Measurements from ENCODE around the gene KCNT2. TPM values are rescaled to one million over a fixed set of nuclear protein-coding genes. Genes with fewer than 3 reads are reported as not detected.

Gene KCNT2
- total RNA-seq, 1 donor from 2014 or later = 29.8 TPM

GRCh38 chr1:196593955-196594354 is 14.3 kb downstream of the KCNT2 start:
- H3K4me2 ChIP-seq = no peak overlapping the region
- peaks cover 75% of the 10 kb centered on the region for H3K79me2 ChIP-seq (ENCODE audit: low read depth)
- Mint-ChIP-seq H3K4me1 (no peaks in the 10 kb centered on the region), H3K27me3 (ENCODE audit: insufficient read depth, low read depth) (no peaks in the 10 kb centered on the region), H3K9me3 (no peaks in the 10 kb centered on the region), H3K4me3 (no peak overlapping the region), H3K27ac (no peak overlapping the region), H3K36me3 (peaks cover 5% of the 10 kb centered on the region)
- no peaks in the 10 kb centered on the region for H3K27me3 ChIP-seq
- H3K36me3 ChIP-seq = no peaks in the 10 kb centered on the region
- TF ChIP-seq CTCF (IDR thresholded peaks at IDR 0.05) = no peak
- no peak for TF ChIP-seq EZH2phosphoT487 (IDR thresholded peaks at IDR 0.05)
- no peak for TF ChIP-seq EZH2 (IDR thresholded peaks at IDR 0.05)
- no peak overlapping the region for H3K9ac ChIP-seq
- no peak overlapping the region for H2AFZ ChIP-seq (replicated peaks)
- peaks cover 17% of the 10 kb centered on the region for H4K20me1 ChIP-seq (ENCODE audit: low read depth)
- H3K27ac ChIP-seq = no peak overlapping the region
- DNase-seq (ENCODE audit: low spot score) = no peak
- H3K4me3 ChIP-seq = no peak overlapping the region
- H3K9me3 ChIP-seq (ENCODE audit: low read depth) = no peaks in the 10 kb centered on the region
- H3F3A ChIP-seq (ENCODE audit: low read depth) = no peaks in the 10 kb centered on the region
- H3K4me1 ChIP-seq = peaks cover 4% of the 10 kb centered on the region

GRCh38 chr1:196590959-196591358 is 17.3 kb downstream of the KCNT2 start:
- peaks cover 4% of the 10 kb centered on the region for H3K4me1 ChIP-seq

GRCh38 chr1:196590012-196590708 is 18.1 kb downstream of the KCNT2 start:
- no peaks in the 10 kb centered on the region for H3F3A ChIP-seq (ENCODE audit: low read depth)
- Mint-ChIP-seq H3K4me3 (no peak overlapping the region), H3K27me3 (ENCODE audit: insufficient read depth, low read depth) (no peaks in the 10 kb centered on the region), H3K9me3 (no peaks in the 10 kb centered on the region), H3K4me1 (no peaks in the 10 kb centered on the region), H3K27ac (no peak overlapping the region), H3K36me3 (peaks cover 2% of the 10 kb centered on the region)
- no peak overlapping the region for H3K9ac ChIP-seq
- no peak for TF ChIP-seq EZH2 (IDR thresholded peaks at IDR 0.05)
- no peak for TF ChIP-seq EZH2phosphoT487 (IDR thresholded peaks at IDR 0.05)
- no peak for TF ChIP-seq CTCF (IDR thresholded peaks at IDR 0.05)
- H3K4me3 ChIP-seq = no peak overlapping the region
- H3K27ac ChIP-seq = peak overlapping the region; percentile 25
- H3K27me3 ChIP-seq = no peaks in the 10 kb centered on the region
- peaks cover 4% of the 10 kb centered on the region for H3K4me1 ChIP-seq
- no peak overlapping the region for H3K4me2 ChIP-seq
- H3K9me3 ChIP-seq (ENCODE audit: low read depth) = no peaks in the 10 kb centered on the region
- H3K36me3 ChIP-seq = peaks cover 4% of the 10 kb centered on the region
- peaks cover 13% of the 10 kb centered on the region for H4K20me1 ChIP-seq (ENCODE audit: low read depth)
- peaks cover 82% of the 10 kb centered on the region for H3K79me2 ChIP-seq (ENCODE audit: low read depth)
- H2AFZ ChIP-seq (replicated peaks) = no peak overlapping the region
- DNase-seq (ENCODE audit: low spot score) = no peak

More at GRCh38 chr1:196590959-196591358, 17.3 kb downstream of the KCNT2 start:
- H3K9ac ChIP-seq = no peak overlapping the region
- H3K4me3 Mint-ChIP-seq = no peak overlapping the region
- H4K20me1 ChIP-seq (ENCODE audit: low read depth) = peaks cover 13% of the 10 kb centered on the region
- H3K36me3 Mint-ChIP-seq = peaks cover 2% of the 10 kb centered on the region
- no peak overlapping the region for H2AFZ ChIP-seq (replicated peaks)
- H3K4me2 ChIP-seq = no peak overlapping the region
- TF ChIP-seq CTCF (IDR thresholded peaks at IDR 0.05) (no peak), EZH2 (IDR thresholded peaks at IDR 0.05) (no peak), EZH2phosphoT487 (IDR thresholded peaks at IDR 0.05) (no peak)
- H3K4me1 Mint-ChIP-seq = no peaks in the 10 kb centered on the region
- DNase-seq (ENCODE audit: low spot score) = no peak
- no peak overlapping the region for H3K4me3 ChIP-seq
- H3K27me3 Mint-ChIP-seq (ENCODE audit: insufficient read depth, low read depth) = no peaks in the 10 kb centered on the region
- H3K36me3 ChIP-seq = peaks cover 4% of the 10 kb centered on the region
- H3K79me2 ChIP-seq (ENCODE audit: low read depth) = peaks cover 74% of the 10 kb centered on the region
- H3K27ac Mint-ChIP-seq = no peak overlapping the region
- no peaks in the 10 kb centered on the region for H3F3A ChIP-seq (ENCODE audit: low read depth)
- H3K27ac ChIP-seq = no peak overlapping the region
- H3K9me3 ChIP-seq (ENCODE audit: low read depth) = no peaks in the 10 kb centered on the region
- H3K27me3 ChIP-seq = no peaks in the 10 kb centered on the region
- no peaks in the 10 kb centered on the region for H3K9me3 Mint-ChIP-seq

Measured in neural progenitor cell (in vitro differentiated cells).